HG03039 (cell line): ENCODE results near the gene CFAP97.
"Not testable (repeated sequence)": the region's sequence is repeated elsewhere in the genome, so short reads cannot be mapped to it uniquely, and the experiment has no call there.

Experiments used
- ATAC-seq: cut with Tn5 transposase; IDR thresholded peaks from one replicate; pipeline ENCODE4 v1.9.1; 2021; ENCODE audit warnings: mild to moderate bottlenecking, moderate library complexity; ENCODE audit not compliant: unreplicated experiment

CFAP97 gene

GRCh38 chr4:185224597-185224996 is 20.8 kb upstream of the CFAP97 start:
- ATAC-seq: no peak

GRCh38 chr4:185222598-185222997 is 18.8 kb upstream of the CFAP97 start:
- no peak for ATAC-seq

- no peak for ATAC-seq
These were observed 18.1 kb upstream of the CFAP97 start for GRCh38 chr4:185221912-185222311.

DNA sequence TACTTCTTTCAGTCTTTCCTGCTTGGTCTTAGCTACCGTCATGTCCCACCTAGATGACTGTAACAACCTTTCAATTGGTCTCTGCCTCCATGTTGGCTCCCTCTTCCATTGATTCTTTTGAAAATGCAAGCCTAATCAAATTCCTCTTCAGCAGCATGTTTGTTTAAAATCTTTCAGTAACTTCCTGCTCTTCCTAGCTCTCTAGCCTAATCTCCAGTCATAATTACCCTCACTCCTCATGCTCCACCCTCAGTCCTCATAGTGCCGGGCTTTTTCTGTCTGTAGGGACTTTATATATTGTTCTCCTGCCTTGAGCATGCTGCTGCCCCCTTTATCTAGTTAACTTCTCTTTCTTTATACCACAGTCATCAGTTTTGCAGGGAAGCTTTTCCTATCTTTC is 17.7 kb upstream of the CFAP97 start:
- ATAC-seq: no peak

- ATAC-seq: peak; percentile 72
These were observed 15.9 kb upstream of the CFAP97 start for GRCh38 chr4:185219551-185220344.

GRCh38 chr4:185218312-185218711 is 14.5 kb upstream of the CFAP97 start:
- ATAC-seq: no peak

DNA sequence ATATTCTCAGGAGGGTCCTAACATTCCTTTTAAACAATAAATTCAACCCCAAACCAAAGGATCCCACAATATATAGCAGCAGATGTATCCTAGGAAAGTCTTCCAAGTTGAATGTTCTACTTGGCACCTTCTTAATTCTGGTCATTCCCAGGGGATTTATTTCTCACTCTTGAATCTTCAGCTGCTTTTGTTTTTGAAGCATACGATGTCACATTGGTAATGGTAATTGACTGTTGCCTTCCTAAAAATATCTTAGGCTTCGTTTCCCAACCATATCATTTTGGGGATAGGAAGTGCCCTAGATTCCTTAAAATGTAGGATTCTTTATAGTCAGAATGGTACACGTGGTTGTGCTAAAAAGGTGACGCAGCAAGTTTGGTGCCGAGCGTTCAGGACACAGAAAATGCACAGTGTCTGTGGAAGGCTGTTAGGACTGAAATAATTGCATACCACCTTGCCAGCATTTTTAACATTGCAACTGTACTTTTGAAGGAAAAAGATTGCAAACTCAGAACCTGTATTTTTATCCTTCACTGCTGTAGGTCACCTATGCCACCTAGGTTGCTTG is 13.7 kb upstream of the CFAP97 start:
- no peak for ATAC-seq

- ATAC-seq: no peak
These were observed 11.5 kb upstream of the CFAP97 start for GRCh38 chr4:185215261-185215660.

DNA sequence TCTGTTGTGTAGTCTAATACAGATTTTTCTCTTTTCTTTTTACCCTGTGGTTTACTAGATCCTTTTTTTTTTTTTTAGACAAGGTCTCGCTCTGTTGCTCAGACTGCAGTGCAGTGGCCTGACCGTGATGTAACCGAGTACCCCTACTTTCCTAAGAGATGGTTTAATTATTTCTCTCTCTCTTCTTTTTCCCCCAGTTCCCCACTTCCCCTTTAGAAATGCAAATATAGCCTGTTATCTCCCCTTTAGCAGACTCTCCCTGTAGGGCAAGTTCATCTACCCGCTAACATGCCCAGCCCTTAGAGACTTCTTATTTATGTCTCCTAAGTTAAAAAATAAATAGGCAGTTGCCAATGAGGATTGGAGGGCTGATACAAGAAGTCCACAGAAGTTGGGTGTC is 10.1 kb upstream of the CFAP97 start:
- peak; percentile 22 for ATAC-seq

GRCh38 chr4:185212581-185212980 is 8.8 kb upstream of the CFAP97 start:
- no peak for ATAC-seq

DNA sequence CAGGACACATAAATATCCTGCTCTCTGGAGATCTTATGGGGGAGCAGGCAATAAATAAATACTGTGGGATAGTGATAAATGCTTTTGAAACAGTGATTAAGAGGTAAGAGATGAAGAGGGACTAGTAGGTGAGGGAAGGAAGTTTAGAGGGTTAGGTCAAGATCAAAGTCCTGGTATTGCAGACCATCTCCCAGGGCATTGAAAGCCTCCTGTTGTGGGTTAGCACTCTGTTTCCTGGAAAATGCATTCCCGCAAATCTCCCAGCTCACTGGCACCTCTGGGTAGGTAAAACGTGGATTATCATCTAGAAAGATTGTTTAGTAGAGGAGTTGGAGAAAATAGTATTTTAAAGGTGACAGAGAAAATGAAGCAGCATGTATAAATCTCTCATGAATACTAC is 7.8 kb upstream of the CFAP97 start:
- no peak for ATAC-seq

DNA sequence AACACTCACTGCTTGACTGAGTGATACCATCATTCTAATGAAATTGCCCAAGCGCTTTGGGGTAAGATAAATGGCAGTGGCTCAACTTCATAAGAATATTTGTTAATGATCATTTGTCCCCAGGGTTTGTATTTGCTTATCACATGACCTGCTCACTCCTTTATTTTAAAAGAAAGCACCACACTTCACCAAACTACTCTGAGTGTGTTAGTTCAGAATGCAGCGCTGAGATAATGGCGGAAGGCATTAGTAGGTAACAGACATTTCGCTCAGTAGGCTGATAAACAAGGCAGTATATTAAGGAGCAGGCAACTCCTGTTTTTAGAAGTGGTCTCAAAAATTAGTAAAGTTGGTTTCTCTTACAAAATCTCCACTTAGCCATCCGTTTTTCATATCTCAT is 7.2 kb upstream of the CFAP97 start:
- no peak for ATAC-seq

GRCh38 chr4:185210102-185210981 is 6.5 kb upstream of the CFAP97 start:
- peak; percentile 20 for ATAC-seq

GRCh38 chr4:185209852-185210101 is 6.0 kb upstream of the CFAP97 start:
- peak; percentile 14 for ATAC-seq

DNA sequence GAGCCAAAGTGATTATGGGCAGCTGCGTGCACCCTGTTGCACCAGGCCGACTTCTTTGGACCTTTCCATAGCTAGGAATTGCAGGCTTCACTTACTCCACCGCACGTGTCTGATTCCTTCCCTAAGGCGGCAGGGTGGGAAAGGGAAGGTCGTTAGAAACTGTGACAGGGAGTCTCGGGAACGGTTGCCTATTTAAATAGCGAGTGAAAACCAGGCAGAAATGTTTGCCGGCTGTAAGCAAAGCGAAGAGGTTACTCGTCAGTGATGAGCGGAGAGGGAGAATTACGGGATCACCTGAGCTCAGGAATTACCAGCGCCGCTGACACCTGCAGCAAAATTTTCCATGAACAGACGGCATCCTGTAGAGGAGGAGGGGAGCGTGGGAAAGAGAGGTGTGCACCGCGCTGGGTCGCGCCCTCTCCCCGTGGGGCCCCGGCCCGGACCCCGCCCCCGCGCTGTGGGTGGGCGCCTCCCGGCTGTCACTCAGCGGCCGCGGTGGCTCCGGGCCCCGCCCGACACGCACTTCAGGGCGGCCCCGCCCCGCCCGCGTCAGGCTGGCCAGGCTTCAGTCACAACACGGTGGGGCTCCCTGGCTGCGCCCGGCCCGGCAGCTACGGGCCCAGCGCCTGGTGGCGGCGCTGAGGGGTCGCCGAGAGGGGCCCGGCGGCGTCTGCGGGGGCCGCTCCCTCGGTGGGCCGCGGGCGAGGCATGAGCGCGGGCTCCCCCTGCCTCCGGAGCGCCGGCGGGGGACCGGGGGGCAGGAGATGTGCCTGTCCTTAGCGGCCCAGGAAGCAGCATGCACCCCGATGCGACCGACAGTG is 5.4 kb upstream of the CFAP97 start, which contains the start of gene SNX25:
TSS of gene SNX25 (plus strand) at position 568 of the 821 bp plus-strand sequence. CDS start at position 797, 229 bp downstream.
- peak; percentile 78 for ATAC-seq

DNA sequence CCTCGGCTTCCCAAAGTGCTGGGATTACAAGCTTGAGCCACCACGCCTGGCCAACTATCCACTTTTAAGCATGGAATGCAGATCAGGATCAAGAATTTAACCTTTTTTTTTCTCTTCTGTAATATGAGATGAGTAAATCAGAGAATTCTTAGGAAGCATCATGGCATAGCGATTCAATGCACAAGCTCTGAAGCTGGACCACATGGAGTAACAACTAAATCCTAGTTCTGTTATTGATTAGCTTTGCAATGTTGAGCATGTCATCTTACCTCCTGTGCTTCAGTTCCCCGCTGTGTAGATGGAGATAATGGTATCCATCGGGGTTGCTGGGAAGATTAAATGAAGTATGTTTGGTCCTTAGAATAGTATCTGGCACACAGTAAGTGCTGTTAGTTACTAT is 3.7 kb upstream of the CFAP97 start:
- no peak for ATAC-seq

- no peak for ATAC-seq
These were observed 2.0 kb upstream of the CFAP97 start for GRCh38 chr4:185205697-185206342.

DNA sequence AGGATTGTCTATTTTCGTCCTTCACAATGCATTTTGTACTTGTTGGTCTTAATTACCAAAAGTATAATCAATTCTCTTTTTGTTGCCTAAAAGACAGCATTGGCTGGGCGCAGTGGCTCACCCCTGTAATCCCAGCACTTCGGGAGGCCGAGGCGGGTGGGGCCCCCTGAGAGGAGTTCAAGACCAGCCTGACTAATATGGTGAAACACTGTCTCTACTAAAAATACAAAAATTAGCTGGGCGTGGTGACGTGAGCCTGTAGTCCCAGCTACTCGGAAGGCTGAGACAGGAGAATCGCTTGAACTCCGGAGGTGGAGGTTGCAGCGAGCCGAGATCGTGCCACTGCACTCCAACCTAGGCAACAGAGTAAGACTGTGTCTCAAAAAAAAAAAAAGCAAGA is 1.3 kb upstream of the CFAP97 start:
- not testable (repeated sequence) for ATAC-seq

DNA sequence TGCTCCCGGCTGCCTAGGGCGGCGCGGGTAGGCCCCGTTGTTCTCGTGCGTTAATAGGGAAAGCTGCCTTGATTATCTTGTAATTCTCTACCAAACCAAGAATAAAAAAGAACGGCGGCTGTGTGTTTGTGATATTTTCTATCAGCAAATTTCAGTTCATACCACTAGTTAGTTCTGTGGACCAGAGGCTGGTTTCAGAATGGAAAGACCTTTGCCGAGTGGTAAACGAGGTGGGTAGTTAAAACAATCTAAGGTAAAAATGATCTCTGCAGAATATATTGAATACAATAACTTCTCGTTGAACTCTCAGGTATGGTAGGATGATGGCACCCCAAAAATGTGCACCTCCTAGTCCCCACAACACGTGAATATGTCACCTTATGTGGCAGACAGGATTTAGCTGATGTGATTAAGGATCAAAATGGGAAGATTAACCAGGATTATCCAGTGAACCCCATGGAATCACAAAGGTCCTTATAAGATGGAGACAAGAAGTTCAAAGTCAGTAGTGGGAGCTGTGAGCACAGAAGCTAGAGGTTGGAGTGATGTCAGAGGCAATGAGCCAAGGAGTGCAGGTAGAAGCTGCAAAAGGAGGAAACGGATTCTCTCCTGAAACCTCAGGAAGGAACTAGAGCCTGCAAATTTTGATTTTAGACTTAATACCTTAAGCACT is 574 bp upstream of the CFAP97 start:
- no peak for ATAC-seq

- ATAC-seq: peak; percentile 6
These were observed 765 bp downstream of the CFAP97 start for GRCh38 chr4:185202984-185203485.
